ENCODE results near the gene NR6A1.

Gene NR6A1

DNA sequence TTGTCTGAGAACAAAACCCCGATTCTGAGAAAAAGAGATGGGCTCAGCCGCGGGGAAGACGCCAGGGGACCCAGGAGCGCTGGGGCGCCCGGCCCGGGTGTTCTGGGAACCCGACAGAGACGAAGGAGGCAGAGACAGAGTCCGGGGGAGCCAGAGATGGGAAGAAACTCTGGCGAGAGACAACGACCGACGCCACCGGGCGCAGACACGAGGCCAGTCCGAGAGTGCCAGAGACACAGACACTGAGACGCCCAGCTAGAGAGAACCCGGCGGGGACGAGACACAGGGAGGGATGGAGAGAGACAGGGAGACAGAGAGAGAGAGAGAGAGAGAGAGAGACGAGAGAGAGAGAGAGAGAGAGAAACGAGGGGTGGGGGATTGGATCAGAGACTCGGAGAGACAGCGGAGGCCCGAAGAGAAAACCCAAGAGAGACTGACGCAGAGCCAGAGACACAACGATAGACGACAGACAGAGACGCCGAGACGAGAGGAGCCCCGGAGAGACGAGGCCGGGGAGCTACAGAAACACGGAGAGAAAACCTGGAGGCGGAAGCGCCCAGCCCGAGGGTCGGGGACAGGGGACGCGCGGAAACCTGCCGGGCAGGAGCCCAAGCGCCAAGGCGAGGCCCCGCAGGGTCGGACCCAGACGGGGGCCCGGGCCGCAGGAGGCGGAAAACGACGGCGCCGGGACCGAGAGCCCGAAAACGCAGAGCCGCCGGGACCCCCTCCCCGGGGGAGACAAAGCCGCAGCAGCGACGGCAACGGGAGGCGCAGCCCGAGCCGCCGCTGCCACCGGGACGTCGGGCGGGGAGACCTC is 267.2 kb downstream of the NR6A1 start:
- DNase-seq (ENCODE audit: low read depth), result no peak

DNA sequence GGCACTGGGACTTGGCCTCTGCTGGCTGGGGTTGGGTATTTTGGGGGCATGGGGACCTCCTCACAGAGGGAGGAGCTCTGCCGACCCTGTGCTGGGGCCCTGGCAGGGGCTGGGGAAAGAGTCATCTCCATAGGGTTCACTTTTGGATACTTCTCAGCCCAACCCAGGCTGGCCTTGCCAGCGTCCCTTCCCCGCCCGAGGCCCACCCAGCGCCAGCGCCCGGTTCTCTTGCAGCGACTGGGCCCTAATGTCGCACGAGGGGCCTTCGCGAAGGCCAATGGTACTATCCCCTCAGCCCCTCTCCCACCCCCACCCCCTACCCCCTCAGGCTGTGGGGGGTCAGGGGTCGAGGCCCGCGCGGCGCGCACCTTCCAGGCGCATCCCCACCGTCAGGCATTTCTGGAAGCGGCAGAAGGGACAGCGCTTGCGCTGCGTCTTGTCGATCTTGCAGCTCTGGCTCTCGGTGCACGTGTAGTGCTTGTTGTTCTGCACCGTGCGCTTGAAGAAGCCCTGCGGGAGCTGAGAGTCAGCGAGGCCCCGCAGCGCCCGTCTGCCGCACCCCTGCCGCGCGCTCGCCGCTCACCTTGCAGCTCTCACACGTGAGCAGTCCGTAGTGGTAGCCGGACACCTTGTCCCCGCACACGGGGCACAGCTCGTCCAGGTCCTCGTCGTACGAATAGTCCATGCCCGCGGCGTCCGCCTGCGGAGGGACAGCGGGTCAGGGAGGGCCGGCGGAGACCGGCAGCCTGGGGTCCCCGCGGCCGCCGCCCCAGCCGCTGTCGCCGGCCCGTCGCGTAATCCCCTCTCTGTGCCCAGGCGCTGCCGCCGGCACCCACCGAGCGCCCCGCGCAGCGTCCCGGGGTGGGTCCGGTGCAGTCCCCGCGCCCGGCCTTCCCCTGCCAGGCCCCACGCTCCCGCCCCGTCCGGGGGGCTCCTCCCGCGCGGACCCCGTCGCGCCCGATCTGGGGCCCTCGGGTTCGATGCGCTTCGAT is 268.1 kb downstream of the NR6A1 start:
- DNase-seq (ENCODE audit: low read depth), result no peak

DNA sequence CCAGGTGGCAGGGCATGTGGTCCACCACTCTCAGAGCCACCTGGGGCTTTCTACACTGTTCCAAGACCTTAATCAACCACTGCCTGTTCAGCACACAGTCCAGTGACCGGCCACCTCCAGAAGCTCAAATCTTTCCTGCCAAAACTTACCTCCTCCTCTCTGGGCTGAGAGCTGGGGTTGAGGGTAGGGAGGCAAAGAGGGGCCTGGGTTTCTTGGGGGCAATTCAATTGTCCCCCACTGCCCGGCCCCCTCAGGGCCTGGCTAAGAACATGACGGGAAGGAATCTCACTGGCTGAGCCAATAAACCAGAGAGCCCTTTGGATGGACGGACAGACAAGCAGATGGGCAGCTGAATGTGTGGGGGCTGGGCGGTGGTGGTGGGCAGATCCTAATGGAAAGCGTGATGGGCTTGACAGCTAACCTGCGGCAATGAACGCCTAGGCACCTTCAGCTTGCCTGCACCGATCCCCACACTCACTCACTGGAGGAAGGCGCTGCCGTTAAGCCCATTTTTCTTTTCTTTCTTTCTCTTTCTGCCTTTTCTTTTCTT is 269.3 kb downstream of the NR6A1 start:
- no peak for DNase-seq (ENCODE audit: low read depth)

DNA sequence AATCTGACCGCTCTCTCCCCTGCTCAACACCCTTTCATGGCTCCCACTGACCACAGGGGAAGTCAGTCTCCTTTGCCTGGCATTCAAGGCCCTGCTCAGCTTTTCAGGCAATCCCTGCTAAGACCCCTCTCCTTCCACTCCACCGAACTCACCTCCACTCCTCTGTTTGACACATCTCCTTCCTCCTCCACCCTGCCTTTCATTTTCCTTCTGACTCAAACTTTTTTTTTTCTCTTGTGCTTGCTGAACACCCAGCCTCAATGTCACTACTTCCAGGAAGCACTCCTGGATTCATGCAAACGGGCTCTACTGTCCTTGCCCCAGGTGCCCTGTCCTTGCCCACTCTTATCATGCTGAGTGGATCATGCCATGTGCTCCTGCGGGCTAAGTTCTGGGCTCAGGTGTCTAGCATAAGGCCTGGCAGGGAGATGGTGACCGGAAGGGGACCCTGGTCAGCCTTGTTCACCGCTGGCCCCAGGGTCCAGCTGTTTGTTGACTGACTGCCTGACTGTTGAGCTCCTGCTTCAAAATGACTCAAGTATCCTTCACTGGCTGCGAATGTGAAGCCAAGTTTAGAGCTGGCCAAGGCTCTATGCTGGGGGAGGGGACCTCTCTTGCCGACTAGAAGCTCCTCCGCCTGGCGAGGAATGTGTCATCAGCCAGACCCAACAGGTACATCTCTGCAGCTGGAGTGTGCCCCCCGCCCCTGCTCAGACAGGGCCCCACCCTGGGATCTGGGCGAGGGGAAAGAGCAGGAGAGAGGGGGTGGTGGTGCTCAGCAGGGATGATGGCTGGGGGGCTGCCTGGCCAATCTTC is 270.1 kb downstream of the NR6A1 start:
- no peak for DNase-seq (ENCODE audit: low read depth)

DNA sequence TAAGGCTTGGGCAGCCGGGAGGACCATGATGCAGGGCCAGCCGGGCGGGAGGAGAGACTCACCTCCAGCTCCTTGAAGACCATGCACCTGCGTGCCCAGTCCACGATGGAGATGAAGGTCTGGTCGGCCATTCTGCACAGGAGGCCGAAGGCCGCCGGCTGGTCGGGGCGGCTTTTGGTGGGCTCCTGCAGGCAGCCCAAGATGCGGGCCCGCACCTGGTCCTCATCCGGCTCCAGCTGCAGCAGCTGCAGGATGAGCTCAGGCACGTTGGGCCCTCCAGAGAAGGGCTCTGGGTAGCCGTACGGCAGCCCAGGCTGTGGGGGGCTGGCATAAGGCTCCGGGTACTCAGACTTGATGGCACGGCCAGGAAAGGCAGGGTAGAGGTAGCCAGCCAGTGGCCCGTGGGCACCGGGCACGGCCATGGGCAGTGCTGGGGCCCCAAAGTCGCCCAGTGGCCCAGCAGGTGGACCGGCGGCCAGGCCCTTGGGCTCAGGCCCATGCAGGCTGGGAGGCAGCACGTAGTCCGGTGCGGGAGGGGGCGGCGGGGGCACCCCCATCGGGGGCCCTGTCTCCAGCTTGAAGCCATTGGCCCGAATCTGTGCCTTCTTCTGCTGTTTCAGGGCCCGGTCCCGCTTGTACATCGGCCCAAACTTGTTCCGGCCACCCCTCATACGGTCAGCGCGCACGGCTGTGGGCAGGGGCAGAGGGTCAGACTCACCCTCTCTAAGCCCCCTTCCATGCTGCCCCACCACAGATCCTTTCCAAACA is 270.9 kb downstream of the NR6A1 start:
- no peak for DNase-seq (ENCODE audit: low read depth)

DNA sequence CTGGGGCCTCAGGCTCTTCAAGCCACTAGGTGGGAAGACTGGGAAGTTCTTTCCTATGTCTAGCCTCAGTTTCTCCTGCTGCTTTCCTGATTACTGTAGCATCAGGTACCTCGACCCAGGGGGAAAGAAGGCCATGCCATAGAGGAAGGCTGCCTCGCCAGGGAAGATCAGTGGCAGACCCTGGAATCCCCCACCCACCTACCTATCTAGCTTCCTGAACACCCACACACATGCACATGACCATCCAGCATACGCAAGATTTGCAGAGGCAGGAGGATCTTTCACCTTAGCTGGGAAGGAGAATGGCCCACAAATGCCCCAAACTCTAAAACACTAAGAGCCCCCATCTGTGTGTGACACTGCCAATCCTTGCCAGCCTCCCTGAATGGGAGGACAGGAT is 271.9 kb downstream of the NR6A1 start:
- DNase-seq (ENCODE audit: low read depth), result no peak

DNA sequence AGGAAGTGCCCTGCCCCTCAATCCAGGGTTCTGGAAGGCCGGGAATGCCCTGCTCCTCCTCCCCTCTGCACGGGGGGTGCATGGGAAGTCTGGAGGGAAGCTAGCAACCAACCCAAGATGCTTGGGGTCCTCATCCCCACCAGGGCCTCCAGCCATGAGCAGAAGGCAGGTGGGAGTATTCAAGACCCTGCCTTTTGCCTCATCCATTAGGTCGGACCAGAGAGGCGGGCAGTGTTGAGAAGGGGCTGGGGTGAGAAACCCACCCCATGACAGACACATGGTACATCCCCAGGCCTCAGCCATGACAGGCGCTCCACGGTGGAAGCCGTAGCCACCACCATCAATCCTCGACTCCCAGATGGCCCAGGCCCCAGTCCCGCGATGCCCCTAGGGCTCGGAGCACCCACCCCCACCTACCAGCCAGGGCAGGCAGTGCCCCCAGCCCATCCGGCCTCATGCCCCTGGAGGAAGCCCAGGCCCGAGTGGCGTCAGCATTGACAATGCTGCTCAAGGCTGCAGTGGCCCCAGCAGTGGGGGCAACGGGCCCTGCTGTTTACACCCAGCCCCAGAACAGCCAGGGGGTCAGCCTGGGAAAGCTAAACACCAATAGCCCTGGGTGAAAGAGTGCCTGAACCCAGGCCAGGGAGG is 272.5 kb downstream of the NR6A1 start:
- DNase-seq (ENCODE audit: low read depth), result no peak

DNA sequence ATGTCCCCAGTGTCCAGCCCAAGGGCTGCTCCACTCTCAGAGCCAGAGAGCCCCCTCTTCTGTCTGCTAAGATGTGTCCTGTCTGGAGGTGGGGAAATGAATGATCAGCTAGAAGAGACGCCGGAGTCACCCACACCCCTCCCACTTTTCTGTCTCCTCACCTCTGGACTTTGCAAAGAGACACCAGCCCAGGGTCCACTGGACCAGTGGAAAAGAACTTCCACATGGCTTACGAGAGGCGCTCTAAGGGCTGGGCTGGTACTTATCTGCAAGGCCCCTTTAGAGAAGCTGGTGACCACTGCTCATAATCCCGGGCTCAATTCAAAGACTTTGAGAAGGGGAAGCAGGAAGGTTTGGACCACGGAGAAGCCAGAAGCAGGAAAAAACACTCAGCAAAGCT is 273.1 kb downstream of the NR6A1 start:
- no peak for DNase-seq (ENCODE audit: low read depth)

DNA sequence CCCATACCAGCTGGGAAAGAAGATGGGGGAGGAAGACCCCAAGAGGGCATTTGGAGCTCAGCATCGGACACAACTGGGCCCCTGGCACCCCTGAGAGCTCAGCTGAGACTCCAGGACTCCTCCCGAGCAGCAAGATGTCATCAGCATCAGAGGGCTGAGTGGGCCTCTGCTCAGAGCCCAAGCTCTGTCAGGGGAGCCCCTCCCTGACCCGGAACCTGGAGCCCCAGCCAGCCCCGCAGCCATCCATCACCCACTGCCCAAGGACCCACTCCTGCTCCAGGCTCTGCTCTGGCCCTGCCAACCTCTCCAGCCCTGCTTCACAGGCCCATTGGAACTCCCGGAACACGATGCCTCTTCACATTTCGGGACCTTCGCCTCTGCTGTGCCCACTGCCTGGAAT is 273.7 kb downstream of the NR6A1 start:
- no peak for DNase-seq (ENCODE audit: low read depth)

DNA sequence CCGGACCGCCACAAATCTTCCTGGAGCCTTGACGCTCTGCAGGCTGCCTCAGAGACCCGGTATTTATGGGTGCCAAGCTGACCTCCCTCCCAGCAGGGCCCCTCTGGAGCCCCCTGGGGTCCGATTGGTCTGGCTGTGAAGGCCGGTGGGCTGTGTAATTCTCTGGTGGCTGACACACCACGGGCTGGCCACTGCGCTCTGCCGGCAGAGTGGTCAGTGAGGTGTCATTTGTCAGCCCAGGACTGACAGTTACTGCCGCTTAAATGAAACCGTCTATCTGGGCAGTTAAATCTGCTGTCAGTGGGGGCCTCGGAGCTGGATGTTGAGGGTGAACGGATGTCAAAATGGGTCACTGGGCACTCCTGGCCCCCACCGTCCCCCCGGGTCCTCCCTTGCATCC is 274.6 kb downstream of the NR6A1 start:
- no peak for DNase-seq (ENCODE audit: low read depth)

DNA sequence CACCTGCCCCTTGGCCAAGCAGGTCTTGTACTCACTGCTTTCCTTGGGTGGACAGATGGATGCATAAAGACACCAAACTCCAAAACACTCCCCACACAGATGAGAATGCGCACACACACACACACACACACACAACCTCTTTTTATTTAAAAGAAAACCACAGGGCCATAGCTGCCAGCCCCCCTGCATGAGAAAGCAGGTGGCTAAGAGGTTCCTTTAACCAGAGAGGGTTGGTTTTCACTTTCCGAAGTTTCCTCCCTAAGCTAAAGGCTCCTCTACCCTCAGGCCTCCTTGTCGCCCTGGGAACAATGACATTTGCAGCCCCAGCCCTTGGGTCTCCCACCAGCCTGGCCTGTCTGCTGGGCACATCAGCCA is 275.0 kb downstream of the NR6A1 start:
- DNase-seq (ENCODE audit: low read depth), result no peak

DNA sequence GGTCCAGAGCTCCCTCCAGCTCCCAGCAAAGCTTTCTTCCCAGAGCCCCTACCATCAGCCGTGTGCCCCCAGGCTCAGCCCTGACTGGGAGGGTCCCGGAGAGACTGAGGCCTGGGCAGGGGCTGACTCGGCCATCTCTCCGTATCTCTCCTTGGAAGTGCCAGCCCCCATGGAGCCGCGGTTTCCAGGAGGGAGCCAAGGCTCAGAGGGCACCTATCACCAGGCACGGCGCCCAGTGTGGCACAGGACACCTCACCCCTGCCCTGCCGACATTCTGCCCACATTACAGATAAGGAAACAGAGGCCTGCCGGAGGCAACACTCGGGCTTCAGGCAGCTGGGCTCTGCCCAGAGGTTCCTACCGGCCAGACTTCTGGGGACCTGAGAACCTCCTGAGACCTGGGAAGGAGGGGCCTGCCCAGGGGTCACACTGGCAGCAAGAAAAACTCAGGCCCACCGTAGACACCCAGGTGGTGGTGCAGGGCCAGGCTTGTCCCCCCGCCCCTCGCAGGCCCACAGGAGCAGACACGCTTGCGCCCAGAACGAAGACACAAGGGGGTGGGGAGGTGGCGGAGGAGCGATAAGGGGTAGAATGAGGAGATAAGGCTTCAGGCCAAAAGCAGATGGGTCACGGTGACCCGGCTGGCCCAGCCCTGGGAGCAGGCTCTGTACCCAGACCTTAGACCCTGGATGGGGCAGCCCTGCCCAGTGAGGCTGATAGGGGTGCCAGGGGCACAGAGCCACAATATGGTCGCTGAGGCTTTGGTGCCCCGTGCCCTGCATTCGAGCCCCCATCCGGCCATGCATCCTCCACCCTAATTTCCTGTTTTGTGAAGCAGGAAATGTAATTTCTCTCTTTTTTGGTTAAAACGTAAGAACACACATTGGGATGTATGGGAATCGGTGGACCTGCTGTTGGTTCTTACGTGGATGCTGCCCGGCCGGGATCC is 275.7 kb downstream of the NR6A1 start:
- DNase-seq (ENCODE audit: low read depth), result no peak

DNA sequence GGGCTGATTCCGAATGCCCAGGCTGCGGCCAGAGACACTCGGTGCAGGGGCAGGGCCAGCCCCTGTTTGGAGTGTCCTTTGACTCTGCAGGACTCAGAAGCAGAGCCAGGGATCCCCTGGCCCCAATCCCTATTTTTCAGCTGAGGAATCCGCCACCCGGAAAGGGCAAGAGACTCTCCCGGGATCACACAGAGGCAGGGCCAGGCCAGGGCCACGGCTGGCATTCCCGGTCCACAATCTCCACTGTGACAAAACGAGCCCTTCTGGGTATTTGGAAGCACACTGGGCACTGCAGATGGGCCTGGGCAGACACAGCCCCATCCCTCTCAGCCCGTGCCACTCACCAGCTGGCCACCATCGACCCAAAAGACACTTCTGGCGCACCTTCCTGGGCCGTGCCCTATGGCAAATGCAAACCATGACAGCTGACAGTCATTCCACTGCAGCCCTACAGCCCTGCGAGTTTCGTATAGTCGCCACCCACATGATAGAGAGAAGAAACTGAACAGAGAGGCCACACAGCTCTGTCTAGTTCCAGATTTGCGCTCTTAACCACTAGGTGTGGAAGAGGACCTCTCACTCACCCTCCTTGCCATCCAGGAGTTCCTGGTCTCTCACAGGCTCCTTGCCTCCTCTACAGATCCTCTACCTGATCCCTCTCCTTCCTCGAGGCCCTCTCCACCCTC is 277.2 kb downstream of the NR6A1 start:
- no peak for DNase-seq (ENCODE audit: low read depth)

DNA sequence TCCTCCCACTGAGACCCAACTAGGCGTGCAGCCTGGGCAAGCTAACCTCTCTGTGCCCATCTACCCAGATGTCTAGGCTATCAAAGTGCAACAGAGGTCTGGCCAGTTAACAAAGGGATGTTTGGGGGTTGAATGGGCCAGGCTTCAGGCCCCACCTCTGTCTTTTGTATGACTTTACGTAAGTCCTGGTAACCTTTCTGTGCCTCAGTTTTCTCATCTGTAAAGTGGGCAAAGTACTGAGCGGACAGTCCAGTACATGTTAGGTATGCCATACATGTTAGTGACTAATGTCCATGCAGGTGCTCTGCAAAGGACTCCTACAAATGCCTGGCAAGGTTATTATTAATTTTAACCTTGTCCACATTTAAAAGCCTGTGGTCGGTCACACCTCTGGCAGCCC is 277.9 kb downstream of the NR6A1 start:
- DNase-seq (ENCODE audit: low read depth), result no peak

DNA sequence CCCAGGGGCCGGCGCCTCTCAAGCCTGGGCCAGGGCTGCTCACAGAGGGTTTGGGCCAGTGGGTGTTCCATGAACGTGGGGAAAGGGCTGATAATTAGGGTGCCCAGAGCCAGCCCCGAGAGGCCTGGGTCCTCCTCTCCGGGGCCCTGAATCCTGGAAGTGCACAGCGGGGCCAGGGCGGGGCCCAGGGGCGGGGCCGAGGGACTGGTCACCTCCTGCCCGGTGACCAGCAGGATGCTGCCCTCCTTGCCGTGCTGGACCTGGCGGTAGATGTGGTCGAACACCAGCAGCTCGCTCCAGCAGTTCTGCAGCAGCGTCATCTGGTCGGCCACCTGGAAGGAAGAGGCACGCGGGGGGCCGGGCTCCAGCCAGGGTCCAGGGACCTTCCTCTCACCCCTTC is 278.3 kb downstream of the NR6A1 start:
- no peak for DNase-seq (ENCODE audit: low read depth)

DNA sequence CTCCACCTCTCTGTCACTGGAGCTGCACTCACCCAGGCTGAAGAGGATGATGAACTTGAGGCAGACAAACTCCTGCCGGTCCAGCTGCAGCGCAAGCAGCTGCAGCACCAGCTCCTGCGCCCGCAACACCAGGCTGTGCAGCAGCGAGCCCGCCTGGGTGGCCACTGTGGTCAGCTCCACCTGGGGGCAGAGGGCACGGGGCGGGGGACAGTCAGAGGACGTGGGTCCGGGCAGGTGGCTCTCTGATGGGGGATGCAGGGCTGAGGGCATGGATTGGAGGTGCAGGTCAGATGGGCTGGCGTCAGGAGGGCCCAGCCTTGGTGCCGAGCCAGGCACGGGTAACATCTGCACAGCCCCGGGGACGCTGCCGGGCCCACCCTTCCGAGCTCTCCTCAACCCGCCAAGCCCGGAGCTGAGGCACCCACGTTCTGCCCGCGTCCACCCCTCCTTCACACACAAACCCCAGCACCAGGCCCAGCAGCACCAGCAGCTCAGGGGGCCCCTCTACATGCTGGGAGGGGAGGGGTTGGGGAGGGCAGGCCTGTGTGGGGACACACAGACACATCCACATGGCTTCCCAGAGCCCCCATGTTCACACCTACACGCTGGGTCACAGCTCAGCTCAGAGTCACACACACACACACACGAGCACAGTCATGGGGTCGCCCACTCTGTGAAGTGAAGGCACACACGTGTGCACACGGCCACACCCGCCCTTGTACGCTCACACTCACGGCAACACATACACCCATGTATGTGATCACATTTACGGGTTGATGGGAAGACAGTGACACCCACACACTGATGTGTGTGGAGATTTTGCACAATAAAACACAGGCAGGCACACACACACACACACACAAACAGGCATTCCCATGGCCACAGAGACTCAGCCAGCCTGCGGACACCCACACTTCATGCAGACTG is 279.8 kb downstream of the NR6A1 start:
- no peak for DNase-seq (ENCODE audit: low read depth)

DNA sequence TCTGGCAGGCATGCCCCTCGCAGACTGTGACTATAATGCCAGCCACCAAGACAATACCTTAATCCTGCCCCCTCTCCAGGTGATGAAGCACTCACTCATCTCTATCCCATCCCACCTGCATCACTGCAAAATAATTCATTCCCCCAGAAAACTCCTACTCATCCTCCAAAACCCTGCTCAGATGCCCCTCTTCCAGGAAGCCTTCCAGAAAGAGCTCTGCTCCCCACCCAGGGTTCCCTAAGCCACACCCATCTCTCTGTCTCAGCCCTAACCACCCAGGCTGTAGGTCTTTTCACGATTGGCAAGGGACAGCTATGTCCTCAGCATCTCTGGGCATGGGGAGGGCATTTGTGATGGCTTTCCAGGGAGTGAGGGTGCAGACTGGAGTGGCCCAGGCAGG is 281.1 kb downstream of the NR6A1 start:
- DNase-seq (ENCODE audit: low read depth), result no peak

DNA sequence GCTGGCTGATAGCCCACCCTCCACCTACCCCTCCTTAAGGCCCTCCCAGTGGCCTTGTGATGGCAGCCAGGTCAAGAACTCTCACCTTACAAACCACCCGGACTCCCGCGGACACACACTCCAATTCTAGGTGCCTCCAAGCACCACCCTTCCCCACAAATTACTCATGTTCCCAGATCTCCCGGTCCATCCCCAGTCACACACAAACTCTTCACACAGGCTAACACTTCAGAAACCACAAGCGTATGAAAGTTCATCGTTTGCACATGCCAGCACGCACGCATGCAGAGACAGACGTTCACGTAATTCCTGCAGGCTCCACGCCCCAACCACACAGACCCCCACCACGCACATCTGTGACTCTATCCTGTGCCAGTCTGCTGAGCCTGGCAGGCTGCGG is 281.9 kb downstream of the NR6A1 start:
- DNase-seq (ENCODE audit: low read depth), result peak; percentile 48
